OCI-LY3 (cell line): Measurements from ENCODE around the gene DDX23.
"Not testable (repeated sequence)": the region's sequence is repeated elsewhere in the genome, so short reads cannot be mapped to it uniquely, and the experiment has no call there.

Experiments
- H2AFZ ChIP-seq: fragments of 200-600, 300-600 bp; shearing (Covaris generic); 2 replicates; pipeline ENCODE4 v1.6.0; 2014; ENCODE audit warnings: antibody characterized with exemption, low read depth, low read length
- H3K27ac ChIP-seq: fragments of 200-600, 300-600 bp; sonication (generic); 2 replicates; pipeline ENCODE4 v1.5.1; 2014; ENCODE audit warnings: mild to moderate bottlenecking, low read length, moderate library complexity, mixed read lengths
- H3K27me3 ChIP-seq: fragments of 200-600, 300-600 bp; sonication (generic); 2 replicates; pipeline ENCODE4 v1.6.1; 2014; ENCODE audit warnings: low read depth, low read length, mixed read lengths
- H3K36me3 ChIP-seq: fragments of 200-600, 300-600 bp; sonication (generic); replicated peaks from 2 replicates; pipeline ENCODE3; 2014; ENCODE audit warnings: low read depth, low read length, mixed read lengths
- H3K4me1 ChIP-seq: fragments of 300-600, 200-600 bp; sonication (generic); 2 replicates; pipeline ENCODE4 v1.6.1; 2014; ENCODE audit warnings: low read length, mixed read lengths
- H3K4me2 ChIP-seq: fragments of 200-600, 300-600 bp; sonication (generic); 2 replicates; pipeline ENCODE4 v1.6.1; 2014; ENCODE audit warnings: low read length, mixed read lengths
- H3K4me3 ChIP-seq: fragments of 300-600, 200-600 bp; sonication (generic); 2 replicates; pipeline ENCODE4 v1.5.1; 2014; ENCODE audit warnings: antibody characterized with exemption, mild to moderate bottlenecking, low read length, moderate library complexity
- H3K79me2 ChIP-seq: fragments of 300-600, 200-600 bp; shearing (Covaris generic); 2 replicates; pipeline ENCODE4 v1.6.1; 2014; ENCODE audit warnings: mild to moderate bottlenecking, low read length, mixed read lengths
- H3K9ac ChIP-seq: fragments of 300-600, 200-600 bp; shearing (Covaris generic); 2 replicates; pipeline ENCODE4 v1.6.0; 2014; ENCODE audit warnings: mild to moderate bottlenecking, low read length, moderate library complexity
- H3K9me3 ChIP-seq: fragments of 200-600, 300-600 bp; shearing (Covaris generic); 2 replicates; pipeline ENCODE4 v1.6.1; 2014; ENCODE audit warnings: low read length, mixed read lengths; ENCODE audit not compliant: insufficient read depth
- H4K20me1 ChIP-seq: fragments of 200-600, 300-600 bp; sonication (generic); 2 replicates; pipeline ENCODE4 v1.6.1; 2016; ENCODE audit warnings: low read length, mixed read lengths; ENCODE audit not compliant: insufficient read depth
- CTCF ChIP-seq: fragments of 200-600, 300-600 bp; sonication (generic); IDR thresholded peaks from 2 replicates; pipeline ENCODE4 v1.5.1; 2014; ENCODE audit warnings: antibody characterized with exemption, low read length, low read depth
- EZH2phosphoT487 ChIP-seq: fragments of 200-600 bp; shearing (Covaris generic); IDR thresholded peaks from 2 replicates; pipeline ENCODE4 v1.6.1; 2018; ENCODE audit warnings: antibody characterized with exemption, mixed run types, low read depth

DDX23 gene

GRCh38 chr12:48865281-48866051 is 13.5 kb upstream of the DDX23 start, which contains the start of gene RND1:
Gene RND1, minus strand, starts transcription at chr12:48865870. Its CDS starts 103 bp downstream, at chr12:48865767.
- H3K9me3 ChIP-seq: no peaks in the 10 kb centered on the region
- peak within 1 kb of the TSS; percentile 16; the same call in 1 of the 2 replicates for H2AFZ ChIP-seq
- no peaks in the 10 kb centered on the region for H3K79me2 ChIP-seq
- no peaks in the 10 kb centered on the region for H3K36me3 ChIP-seq
- peak within 1 kb of the TSS; percentile 95 for H3K4me2 ChIP-seq
- no peaks in the 10 kb centered on the region for H3K27me3 ChIP-seq
- H3K27ac ChIP-seq: peak within 1 kb of the TSS; percentile 37
- peak within 1 kb of the TSS; percentile 85 for H3K4me3 ChIP-seq
- TF ChIP-seq EZH2phosphoT487 (no peak), CTCF (no peak)
- H3K9ac ChIP-seq: peak within 1 kb of the TSS; percentile 70
- H3K4me1 ChIP-seq: peaks cover 16% of the 10 kb centered on the region
- H4K20me1 ChIP-seq: no peaks in the 10 kb centered on the region

GRCh38 chr12:48863291-48863690 is 11.3 kb upstream of the DDX23 start:
- Histone ChIP-seq H3K27me3 (no peaks in the 10 kb centered on the region), H4K20me1 (no peaks in the 10 kb centered on the region), H3K9me3 (no peaks in the 10 kb centered on the region), H2AFZ (no peak overlapping the region), H3K4me1 (peaks cover 16% of the 10 kb centered on the region), H3K27ac (no peak overlapping the region), H3K36me3 (no peaks in the 10 kb centered on the region), H3K4me3 (no peak overlapping the region), H3K9ac (no peak overlapping the region), H3K79me2 (no peaks in the 10 kb centered on the region), H3K4me2 (no peak overlapping the region)
- no peak for TF ChIP-seq EZH2phosphoT487
- TF ChIP-seq CTCF: no peak

GRCh38 chr12:48862760-48863159 is 10.8 kb upstream of the DDX23 start:
- Histone ChIP-seq H3K79me2 (no peaks in the 10 kb centered on the region), H3K9ac (no peak overlapping the region), H3K4me2 (no peak overlapping the region), H3K27me3 (no peaks in the 10 kb centered on the region), H3K4me3 (no peak overlapping the region), H3K27ac (no peak overlapping the region), H3K4me1 (peaks cover 18% of the 10 kb centered on the region), H3K36me3 (peaks cover 3% of the 10 kb centered on the region), H4K20me1 (no peaks in the 10 kb centered on the region), H2AFZ (no peak overlapping the region), H3K9me3 (no peaks in the 10 kb centered on the region)
- TF ChIP-seq CTCF (no peak), EZH2phosphoT487 (no peak)

GRCh38 chr12:48861111-48861510 is 9.1 kb upstream of the DDX23 start:
- Histone ChIP-seq H2AFZ (no peak overlapping the region), H3K27ac (no peak overlapping the region), H3K9ac (no peak overlapping the region), H3K9me3 (no peaks in the 10 kb centered on the region), H3K79me2 (no peaks in the 10 kb centered on the region), H3K4me3 (no peak overlapping the region), H3K27me3 (no peaks in the 10 kb centered on the region), H3K4me1 (peaks cover 22% of the 10 kb centered on the region), H3K36me3 (peaks cover 6% of the 10 kb centered on the region), H3K4me2 (no peak overlapping the region), H4K20me1 (no peaks in the 10 kb centered on the region)
- TF ChIP-seq EZH2phosphoT487 (no peak), CTCF (no peak)

GRCh38 chr12:48860236-48860635 is 8.3 kb upstream of the DDX23 start:
- H3K4me2 ChIP-seq, H2AFZ ChIP-seq, H3K9ac ChIP-seq, H3K9me3 ChIP-seq, H3K79me2 ChIP-seq, H3K4me3 ChIP-seq, H3K27ac ChIP-seq, H3K36me3 ChIP-seq, H3K27me3 ChIP-seq, H4K20me1 ChIP-seq: not testable (repeated sequence)
- H3K4me1 ChIP-seq: peaks cover 20% of the 10 kb centered on the region
